GM12875 (cell line): Measurements from ENCODE around the gene MAGIX.
A peak's percentile ranks its signal among the peaks of the same experiment; 100 is the strongest.

Experiments used
- H3K4me3 ChIP-seq: one replicate; pipeline ENCODE4 v1.5.1; 2011; ENCODE audit warnings: low read depth, low read length, control low read depth
- CTCF ChIP-seq: IDR thresholded peaks from 2 replicates; pipeline ENCODE4 v1.5.1; 2011; ENCODE audit warnings: low read depth, mild to moderate bottlenecking, control low read depth, inconsistent platforms, low read length, moderate library complexity, borderline replicate concordance; ENCODE audit not compliant: insufficient read depth

MAGIX gene

DNA sequence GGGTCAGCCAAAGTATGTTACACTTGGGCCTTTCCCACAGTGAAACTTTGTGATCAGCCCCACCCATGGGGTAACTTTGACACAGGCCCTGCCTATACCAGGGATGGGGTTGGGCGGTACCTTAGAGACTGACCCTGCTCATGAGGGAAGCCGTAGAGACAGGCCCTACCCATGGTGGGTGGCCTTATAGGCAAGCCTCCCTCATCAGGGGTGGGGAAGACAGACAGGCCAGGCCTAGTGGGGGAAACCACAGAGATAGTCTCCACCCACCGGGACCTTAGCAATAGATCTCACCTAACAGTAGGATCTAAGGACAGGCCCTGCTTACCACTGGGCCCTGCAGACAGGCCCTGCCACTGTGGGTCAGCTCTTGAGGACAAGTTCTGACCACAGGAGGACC is 16.0 kb downstream of the MAGIX start:
- no peak overlapping the region for H3K4me3 ChIP-seq
- TF ChIP-seq CTCF = no peak

DNA sequence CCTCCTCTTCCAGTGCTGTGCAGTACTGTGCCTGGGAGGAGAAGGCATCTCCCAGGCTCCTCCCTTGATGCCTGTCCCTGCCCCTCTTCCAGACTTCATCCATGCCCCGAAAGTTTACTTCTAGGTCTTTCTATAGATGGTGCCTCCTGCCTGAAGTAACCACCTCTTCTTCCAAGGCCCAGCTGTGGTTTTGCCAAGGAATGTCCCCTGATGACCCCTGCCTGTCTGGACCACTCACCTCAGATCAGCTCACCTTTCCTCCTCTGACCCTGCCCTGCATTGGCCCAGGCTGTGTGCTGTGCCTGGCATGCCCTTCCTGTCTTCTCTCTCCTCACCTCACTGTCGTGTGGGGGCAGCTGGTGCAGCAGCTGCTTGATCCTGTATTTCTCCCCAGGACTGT is 16.8 kb downstream of the MAGIX start:
- TF ChIP-seq CTCF = no peak
- no peak overlapping the region for H3K4me3 ChIP-seq

- TF ChIP-seq CTCF = no peak
- H3K4me3 ChIP-seq = no peak overlapping the region
Observed at GRCh38 chrX:49183701-49184281, 21.2 kb downstream of the MAGIX start.

DNA sequence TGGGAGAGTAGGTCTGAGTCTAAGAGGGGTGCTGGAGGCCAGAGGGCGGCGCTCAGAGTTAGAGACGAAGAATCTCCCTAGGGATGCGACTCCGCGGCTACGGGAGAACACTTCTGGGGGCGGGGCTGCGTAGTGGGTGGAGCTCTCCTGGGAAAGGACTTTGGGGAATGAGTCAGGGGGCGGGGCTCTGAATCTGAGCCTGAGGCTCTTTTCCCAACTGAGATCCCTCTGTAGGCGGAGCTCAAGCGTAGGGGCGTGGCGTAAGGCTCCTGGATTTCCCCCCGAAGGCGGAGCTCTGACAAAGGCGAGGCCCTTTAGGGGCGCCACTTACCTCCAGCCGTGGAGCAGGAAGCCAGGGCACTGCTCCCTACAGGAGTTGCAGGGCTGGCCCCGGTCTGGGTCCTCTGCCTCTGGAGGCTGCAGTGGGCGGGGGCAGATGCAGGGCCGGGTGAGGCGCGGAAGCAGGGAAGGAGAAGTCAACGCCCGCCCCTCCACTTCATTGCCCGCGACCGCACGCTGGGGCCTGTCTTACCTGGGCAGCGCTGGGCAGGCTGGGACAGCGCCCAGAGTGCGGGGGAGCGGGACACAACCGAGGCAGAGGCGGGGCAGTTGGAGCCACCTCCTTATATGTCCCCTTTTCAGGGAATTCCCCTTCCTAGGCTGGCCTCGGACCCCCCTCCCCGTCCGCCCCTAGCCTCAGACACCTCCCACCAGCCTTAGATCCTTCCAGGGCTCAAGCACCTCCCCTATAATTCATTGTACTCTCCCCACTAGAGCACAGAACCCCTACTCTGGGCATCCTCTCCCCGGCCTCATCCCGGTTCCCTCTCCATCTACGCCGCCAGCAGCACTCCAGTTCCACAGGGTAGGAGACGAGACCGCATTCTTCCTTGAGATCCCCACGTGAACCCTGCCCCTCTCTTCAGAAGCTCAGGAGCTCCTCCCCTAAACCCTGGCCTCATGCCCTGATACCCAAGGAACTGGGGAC is 22.0 kb downstream of the MAGIX start:
- H3K4me3 ChIP-seq = peak overlapping the region; percentile 59
- TF ChIP-seq CTCF = no peak

GRCh38 chrX:49186125-49187027 is 23.8 kb downstream of the MAGIX start, which contains the start of gene PRICKLE3:
Gene PRICKLE3 (minus strand): TSS chrX:49186373. CDS start chrX:49186297, 76 bp downstream.
- peak; percentile 61 for TF ChIP-seq CTCF
- peak within 1 kb of the TSS; percentile 59 for H3K4me3 ChIP-seq

GRCh38 chrX:49187028-49187394 is 24.5 kb downstream of the MAGIX start:
- H3K4me3 ChIP-seq = no peak overlapping the region
- TF ChIP-seq CTCF = no peak
